Islet of Langerhans (tissue), 1 donor: ENCODE measurements around the gene ADAP2.
"Not testable (repeated sequence)": the region's sequence is repeated elsewhere in the genome, so short reads cannot be mapped to it uniquely, and the experiment has no call there.

Experiments used
- FAIRE-seq: peaks from one replicate; lab custom pipeline; 2011; peaks lifted over from hg19 to GRCh38; lab: Jason Lieb, UNC

ADAP2 gene

GRCh38 chr17:30921544-30922196 lies at the start of gene ADAP2:
Gene ADAP2, plus strand, starts transcription at chr17:30921945. Its CDS starts 70 bp downstream, at chr17:30922015.
- FAIRE-seq, result no peak

- no peak for FAIRE-seq
These were observed 35.6 kb upstream of the ADAP2 start for GRCh38 chr17:30886187-30886586.

- no peak for FAIRE-seq
These were observed 27.5 kb upstream of the ADAP2 start for GRCh38 chr17:30894236-30894635.

GRCh38 chr17:30897311-30897710 lies 24.4 kb upstream of the ADAP2 start:
- no peak for FAIRE-seq

- FAIRE-seq, result no peak
These were observed 16.0 kb upstream of the ADAP2 start for GRCh38 chr17:30905742-30906100.

- FAIRE-seq, result no peak
These were observed 15.4 kb upstream of the ADAP2 start, which contains the start of gene TEFM for GRCh38 chr17:30906101-30906911. Gene TEFM, minus strand, starts transcription at chr17:30906238. Its CDS starts 40 bp downstream, at chr17:30906198.

GRCh38 chr17:30908717-30909420 lies 12.9 kb upstream of the ADAP2 start:
- no peak for FAIRE-seq

GRCh38 chr17:30910151-30910550 lies 11.6 kb upstream of the ADAP2 start:
- not testable (repeated sequence) for FAIRE-seq

GRCh38 chr17:30913955-30914354 lies 7.8 kb upstream of the ADAP2 start:
- FAIRE-seq, result no peak

- no peak for FAIRE-seq
These were observed 5.7 kb upstream of the ADAP2 start for GRCh38 chr17:30915833-30916611.

- FAIRE-seq, result no peak
These were observed 4.7 kb upstream of the ADAP2 start for GRCh38 chr17:30917050-30917449.

- FAIRE-seq, result no peak
These were observed 1.5 kb upstream of the ADAP2 start for GRCh38 chr17:30920282-30920681.

- no peak for FAIRE-seq
These were observed 832 bp upstream of the ADAP2 start for GRCh38 chr17:30920683-30921543.

GRCh38 chr17:30922235-30923030 lies 688 bp downstream of the ADAP2 start:
- no peak for FAIRE-seq

- FAIRE-seq, result no peak
These were observed 2.6 kb downstream of the ADAP2 start for GRCh38 chr17:30924341-30924740.

GRCh38 chr17:30926516-30926915 lies 4.8 kb downstream of the ADAP2 start:
- FAIRE-seq, result no peak

- no peak for FAIRE-seq
These were observed 6.0 kb downstream of the ADAP2 start for GRCh38 chr17:30927756-30928155.

- FAIRE-seq, result no peak
These were observed 6.8 kb downstream of the ADAP2 start for GRCh38 chr17:30928584-30928983.

- FAIRE-seq, result no peak
These were observed 7.4 kb downstream of the ADAP2 start for GRCh38 chr17:30929081-30929633.

GRCh38 chr17:30929861-30930260 lies 8.1 kb downstream of the ADAP2 start:
- FAIRE-seq, result not testable (repeated sequence)
